Psoas muscle (tissue), 8 donors: Measurements from ENCODE around the gene GSE1. TPM values are rescaled to one million over a fixed set of nuclear protein-coding genes. Genes with fewer than 3 reads are reported as not detected.
A peak's percentile ranks its signal among the peaks of the same experiment; 100 is the strongest.

Experiments
- ATAC-seq, 4 donors: fragments of 200-7000 bp; cut with Tn5 transposase; one replicate each; pipeline ENCODE4 v1.9.1; 2020; ENCODE audit warnings: moderate library complexity in 3 of 4, mild to moderate bottlenecking in 2 of 4
- DNase-seq, 2 donors: peaks; one replicate each; pipeline ENCODE4 v3.0.0-alpha.2; 2020
- H3K27ac ChIP-seq: fragments of 200-600 bp; one replicate; pipeline ENCODE4 v1.8.0; 2022
- H3K27me3 ChIP-seq, 3 donors: fragments of 200-600 bp in 1 of 3; one replicate each; pipeline versions ENCODE4 v1.6.1 to v1.8.0; 2013 to 2022; ENCODE audit warnings: low read length in 2 of 3, mild to moderate bottlenecking in 2 of 3, moderate library complexity in 1 of 3; ENCODE audit not compliant: insufficient read depth in 3 of 3
- H3K36me3 ChIP-seq, 2 donors: fragments of 200-600 bp in 1 of 2; one replicate each; pipeline versions ENCODE4 v1.6.1 to v1.8.0; 2013 to 2022; ENCODE audit warnings: low read depth in 1 of 2, mild to moderate bottlenecking in 1 of 2, moderate library complexity in 1 of 2; ENCODE audit not compliant: insufficient read depth in 1 of 2
- H3K4me1 ChIP-seq: fragments of 200-600 bp; one replicate; pipeline ENCODE4 v1.8.0; 2022
- H3K4me3 ChIP-seq: fragments of 200-600 bp; one replicate; pipeline ENCODE4 v1.8.0; 2022; ENCODE audit warnings: mild to moderate bottlenecking
- H3K9me3 ChIP-seq: fragments of 200-600 bp; one replicate; pipeline ENCODE4 v1.8.0; 2022
- WGBS, 3 donors: extraction: QIAGEN DNeasy Blood & Tissue Kit; methylation state at CpG; one replicate each; pipeline versions ENCODE4 v1.1.6 to v1.1.7; 2013; 5-methylcytosine and 5-hydroxymethylcytosine counted together
- intact Hi-C, 2 donors: fragments of 100-400 bp; cut with DNase I; formaldehyde crosslinking; loops; one replicate each; pipeline versions ENCODE4 v1.11.0 to v1.14.2; 2022
- long read RNA-seq, 2 donors: library from polyadenylated mRNA; unstranded; transcript quantifications; one replicate each; pipeline ENCODE4 v2.0.0, GENCODE V29; 2021
- polyA plus RNA-seq, 3 donors: library from polyadenylated mRNA; stranded (reverse); fragments of 200-250 nt; gene quantifications; one replicate each; pipeline ENCODE4 v1.2.3, GENCODE V29; 2013
- total RNA-seq, 4 donors: library from RNA; stranded (reverse); fragmentation: NEBNext Ultra II Directional in 2 of 4; extraction: Animal tissue kit (Norgen Biotek cat#: 25700) in 2 of 4; gene quantifications; one replicate each; pipeline versions ENCODE4 v1.2.1 to v1.2.4, GENCODE V29; 2021 to 2023
- TF ChIP-seq, protein P1 (sequence below): fragments of 200-600 bp; IDR thresholded peaks from one replicate; pipeline ENCODE4 v1.8.0; 2022; ENCODE audit warnings: antibody characterized with exemption
- donor health status: healthy with polysubstance abuse.
- donor health status: DM: no; HTN: no; CAD: no; lungs with moderate emphysema.
- donor health status: Bipolar disorder and iron deficiency.
- donor health status: healthy.
- donor health status: DM: yes; HTN: yes; CAD: no.
- donor health status: DM: no; HTN: no; CAD: no.
- donor health status: DM: no; HTN: no; CAD: no.
- donor health status: DM: yes; HTN: yes; CAD: no.

Gene GSE1
- total RNA-seq (10 to 100 TPM; 47.0 to 90.5 (median 64.6) TPM), polyA plus RNA-seq (10 to 100 TPM; 10.8 to 34.7 (median 22.0) TPM)
- long read RNA-seq, donor 1, partial matches to known transcripts: 42 of 69 reads
- long read RNA-seq, donor 1, other reads (novel, unspliced or antisense): 27 of 69 reads
- long read RNA-seq, donor 2, full-length matches to known transcripts: 5 of 137 reads
- long read RNA-seq, donor 2, partial matches to known transcripts: 76 of 137 reads
- long read RNA-seq, donor 2, other reads (novel, unspliced or antisense): 56 of 137 reads

- peaks cover 62% of the 10 kb centered on the region for H3K4me1 ChIP-seq
- no peaks in the 10 kb centered on the region for H3K27me3 ChIP-seq
- peak within 1 kb of the TSS; percentile 79 for H3K4me3 ChIP-seq
- intact Hi-C loops: loop anchor here in 1 of 2 donors (10.0 kb wide), 1 partner anchor 338 kb away; no protein-coding TSS in a partner anchor
- DNase-seq (peak; percentile 94 to 97), ATAC-seq (peak; percentile 63 to 68 (median 66))
- H3K9me3 ChIP-seq: no peaks in the 10 kb centered on the region
- H3K36me3 ChIP-seq: no peaks in the 10 kb centered on the region
- TF ChIP-seq, protein P1, sequence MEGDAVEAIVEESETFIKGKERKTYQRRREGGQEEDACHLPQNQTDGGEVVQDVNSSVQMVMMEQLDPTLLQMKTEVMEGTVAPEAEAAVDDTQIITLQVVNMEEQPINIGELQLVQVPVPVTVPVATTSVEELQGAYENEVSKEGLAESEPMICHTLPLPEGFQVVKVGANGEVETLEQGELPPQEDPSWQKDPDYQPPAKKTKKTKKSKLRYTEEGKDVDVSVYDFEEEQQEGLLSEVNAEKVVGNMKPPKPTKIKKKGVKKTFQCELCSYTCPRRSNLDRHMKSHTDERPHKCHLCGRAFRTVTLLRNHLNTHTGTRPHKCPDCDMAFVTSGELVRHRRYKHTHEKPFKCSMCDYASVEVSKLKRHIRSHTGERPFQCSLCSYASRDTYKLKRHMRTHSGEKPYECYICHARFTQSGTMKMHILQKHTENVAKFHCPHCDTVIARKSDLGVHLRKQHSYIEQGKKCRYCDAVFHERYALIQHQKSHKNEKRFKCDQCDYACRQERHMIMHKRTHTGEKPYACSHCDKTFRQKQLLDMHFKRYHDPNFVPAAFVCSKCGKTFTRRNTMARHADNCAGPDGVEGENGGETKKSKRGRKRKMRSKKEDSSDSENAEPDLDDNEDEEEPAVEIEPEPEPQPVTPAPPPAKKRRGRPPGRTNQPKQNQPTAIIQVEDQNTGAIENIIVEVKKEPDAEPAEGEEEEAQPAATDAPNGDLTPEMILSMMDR: no peak
- WGBS, 3 donors: 0 to 1% (median 0%) methylated on average over 71 to 81 of the region's 81 CpGs
- peak within 1 kb of the TSS; percentile 99 for H3K27ac ChIP-seq
Observed at GRCh38 chr16:85612801-85613603, at the start of gene GSE1. Gene GSE1 (plus strand): TSS chr16:85613322. CDS start chr16:85613392, 70 bp downstream.

GRCh38 chr16:85563515-85564276, 49.4 kb upstream of the GSE1 start:
- peak; percentile 76 to 84 for DNase-seq
- 60 to 65% (median 62%) methylated on average over 19 of the region's 19 CpGs for WGBS, 3 donors
- peak; percentile 28 to 62 (median 46) for ATAC-seq
- TF ChIP-seq, protein P1: no peak
- H3K9me3 ChIP-seq: no peaks in the 10 kb centered on the region
- intact Hi-C loops: loop anchor here in 1 of 2 donors (5.0 kb wide), 1 partner anchor 146 kb away; no protein-coding TSS in a partner anchor
- H3K4me3 ChIP-seq: no peak overlapping the region
- H3K27ac ChIP-seq: peak overlapping the region; percentile 73
- peaks cover 39% of the 10 kb centered on the region for H3K4me1 ChIP-seq
- H3K36me3 ChIP-seq: no peaks in the 10 kb centered on the region
- H3K27me3 ChIP-seq: no peaks in the 10 kb centered on the region

GRCh38 chr16:85564277-85565051, 48.7 kb upstream of the GSE1 start:
- Histone ChIP-seq H3K27ac (peak overlapping the region; percentile 73), H3K9me3 (no peaks in the 10 kb centered on the region), H3K4me1 (peaks cover 39% of the 10 kb centered on the region), H3K4me3 (no peak overlapping the region), H3K36me3 (no peaks in the 10 kb centered on the region), H3K27me3 (no peaks in the 10 kb centered on the region)
- TF ChIP-seq, protein P1: peak; percentile 80
- DNase-seq (peak; percentile 63 to 87), ATAC-seq (peak; percentile 85 to 93 (median 90))
- WGBS, 3 donors: 58 to 76% (median 62%) methylated on average over 16 of the region's 16 CpGs
- intact Hi-C loops: loop anchor here (5.0 kb wide), 2 partner anchors 38 to 147 kb away; no protein-coding TSS in a partner anchor

GRCh38 chr16:85565340-85565739, 47.8 kb upstream of the GSE1 start:
- Histone ChIP-seq H3K4me3 (no peak overlapping the region), H3K4me1 (peaks cover 42% of the 10 kb centered on the region), H3K36me3 (no peaks in the 10 kb centered on the region), H3K27ac (no peak overlapping the region), H3K27me3 (no peaks in the 10 kb centered on the region), H3K9me3 (no peaks in the 10 kb centered on the region)
- 93 to 97% (median 95%) methylated on average over 6 to 9 of the region's 9 CpGs for WGBS, 3 donors
- TF ChIP-seq, protein P1: no peak
- intact Hi-C loops: loop anchor here in 1 of 2 donors (5.0 kb wide), 1 partner anchor 37 kb away; no protein-coding TSS in a partner anchor
- DNase-seq (no peak), ATAC-seq (no peak)
